Nephron progenitor cell (in vitro differentiated cells): ENCODE results near the gene RBM8A.

ENCODE experiments used
- DNase-seq: peaks from one replicate; pipeline ENCODE4 v3.0.0; 2021
- H3K27ac Mint-ChIP-seq: 2 replicates; pipeline ENCODE4 v1.8.0; 2021; ENCODE audit warnings: mild to moderate bottlenecking, moderate library complexity, mixed read lengths
- H3K27me3 Mint-ChIP-seq: 2 replicates; pipeline ENCODE4 v1.8.0; 2021; ENCODE audit warnings: mild to moderate bottlenecking, low read depth, mixed read lengths; ENCODE audit not compliant: poor library complexity
- H3K36me3 Mint-ChIP-seq: 2 replicates; pipeline ENCODE4 v1.8.0; 2021; ENCODE audit warnings: low read depth, mixed read lengths
- H3K4me1 Mint-ChIP-seq: 2 replicates; pipeline ENCODE4 v1.8.0; 2021; ENCODE audit warnings: mixed read lengths
- H3K4me3 Mint-ChIP-seq: 2 replicates; pipeline ENCODE4 v1.8.0; 2021; ENCODE audit warnings: mild to moderate bottlenecking, moderate library complexity, mixed read lengths
- H3K9me3 Mint-ChIP-seq: 2 replicates; pipeline ENCODE4 v1.8.0; 2021; ENCODE audit warnings: mild to moderate bottlenecking, moderate library complexity, mixed read lengths
- TF ChIP-seq, protein P1 (sequence below): fragments of 200-600 bp; sonication (generic); IDR thresholded peaks from 2 replicates; pipeline ENCODE4 v1.5.0; 2021; ENCODE audit warnings: antibody characterized with exemption

The RBM8A gene

DNA sequence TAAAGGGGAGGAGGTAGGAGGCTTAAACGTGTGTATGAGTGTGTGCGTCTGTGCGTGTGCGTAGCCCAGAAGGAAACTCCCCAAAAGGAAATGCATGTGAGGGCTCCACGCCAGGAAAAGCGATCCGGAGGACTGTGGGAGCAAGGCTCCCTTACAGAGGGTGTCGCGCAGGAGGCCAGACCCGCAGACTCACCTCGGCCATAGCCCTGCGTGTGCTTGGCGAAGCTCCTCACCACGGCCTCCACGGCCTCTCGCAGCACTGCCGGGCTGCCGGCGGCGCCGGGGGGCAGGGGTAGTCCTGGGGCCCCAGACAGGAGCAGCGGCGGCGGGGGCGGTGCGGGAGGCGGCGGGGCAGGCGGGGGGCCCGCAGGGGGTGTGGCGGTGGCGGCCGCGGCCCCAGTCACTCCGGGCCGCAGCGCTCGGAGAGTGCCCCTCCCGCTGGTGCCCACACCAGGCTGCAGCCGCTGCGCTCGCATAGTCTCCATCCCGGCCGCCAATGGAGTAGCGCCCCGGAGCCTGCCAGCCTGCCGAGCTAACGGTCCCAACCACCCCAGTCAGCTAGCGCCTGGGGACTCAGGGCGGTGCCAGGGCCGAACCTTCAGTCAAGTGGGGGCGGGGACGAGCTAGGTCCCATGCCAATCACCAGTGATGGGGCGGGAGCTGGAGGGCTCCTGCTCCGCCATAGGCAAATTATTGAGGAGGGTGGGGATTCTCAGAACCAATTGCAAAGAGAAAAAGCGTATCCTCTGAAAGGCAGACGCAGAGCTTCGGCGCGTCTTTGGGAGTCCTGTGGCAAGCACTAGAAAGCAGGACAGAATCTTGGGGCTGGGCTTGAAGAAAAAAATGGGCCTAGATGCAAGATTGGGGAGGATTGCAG lies 30.4 kb upstream of the RBM8A start, which contains the start of gene LIX1L:
LIX1L (minus strand) TSS at position 575 of the 877 bp plus-strand sequence; CDS start at position 485, 90 bp downstream.
- peaks cover 49% of the 10 kb centered on the region for H3K27me3 Mint-ChIP-seq
- DNase-seq: peak; percentile 94
- peak within 1 kb of the TSS; percentile 94 for H3K4me3 Mint-ChIP-seq
- TF ChIP-seq, protein P1, sequence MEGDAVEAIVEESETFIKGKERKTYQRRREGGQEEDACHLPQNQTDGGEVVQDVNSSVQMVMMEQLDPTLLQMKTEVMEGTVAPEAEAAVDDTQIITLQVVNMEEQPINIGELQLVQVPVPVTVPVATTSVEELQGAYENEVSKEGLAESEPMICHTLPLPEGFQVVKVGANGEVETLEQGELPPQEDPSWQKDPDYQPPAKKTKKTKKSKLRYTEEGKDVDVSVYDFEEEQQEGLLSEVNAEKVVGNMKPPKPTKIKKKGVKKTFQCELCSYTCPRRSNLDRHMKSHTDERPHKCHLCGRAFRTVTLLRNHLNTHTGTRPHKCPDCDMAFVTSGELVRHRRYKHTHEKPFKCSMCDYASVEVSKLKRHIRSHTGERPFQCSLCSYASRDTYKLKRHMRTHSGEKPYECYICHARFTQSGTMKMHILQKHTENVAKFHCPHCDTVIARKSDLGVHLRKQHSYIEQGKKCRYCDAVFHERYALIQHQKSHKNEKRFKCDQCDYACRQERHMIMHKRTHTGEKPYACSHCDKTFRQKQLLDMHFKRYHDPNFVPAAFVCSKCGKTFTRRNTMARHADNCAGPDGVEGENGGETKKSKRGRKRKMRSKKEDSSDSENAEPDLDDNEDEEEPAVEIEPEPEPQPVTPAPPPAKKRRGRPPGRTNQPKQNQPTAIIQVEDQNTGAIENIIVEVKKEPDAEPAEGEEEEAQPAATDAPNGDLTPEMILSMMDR: no peak
- peaks cover 70% of the 10 kb centered on the region for H3K4me1 Mint-ChIP-seq
- H3K36me3 Mint-ChIP-seq: no peaks in the 10 kb centered on the region
- H3K9me3 Mint-ChIP-seq: no peaks in the 10 kb centered on the region
- peak within 1 kb of the TSS; percentile 47 for H3K27ac Mint-ChIP-seq

DNA sequence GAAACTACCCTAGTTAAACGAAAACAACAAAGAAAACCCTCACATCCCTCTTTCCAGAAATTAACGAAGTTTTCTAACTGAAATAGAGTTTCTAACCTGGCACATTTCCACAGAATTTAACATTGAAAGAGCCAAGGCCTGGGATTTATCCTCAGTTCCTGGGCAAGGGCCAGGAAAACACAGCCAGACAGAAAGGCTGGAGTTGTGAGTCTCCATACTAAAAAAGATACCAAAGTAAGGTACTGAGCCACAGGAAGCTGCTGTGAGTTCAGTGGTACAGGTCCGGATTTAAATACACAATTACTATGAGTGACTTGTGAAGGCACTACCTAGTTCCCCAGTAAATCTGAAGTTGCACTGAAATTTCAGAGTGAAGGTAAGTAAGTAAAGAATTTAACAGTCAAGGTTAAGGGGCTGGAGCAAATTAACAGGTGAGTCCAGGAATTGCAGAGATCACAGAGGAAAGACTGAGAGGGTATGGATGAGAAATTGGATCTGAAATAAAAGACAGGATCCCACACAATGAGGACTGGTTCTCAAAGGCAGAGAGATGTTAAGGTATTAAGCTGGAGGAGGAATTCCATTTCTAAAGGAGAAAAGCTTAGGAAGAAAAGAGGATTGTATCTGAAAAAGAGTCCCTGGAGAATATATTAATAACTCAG lies 29.6 kb upstream of the RBM8A start:
- TF ChIP-seq, protein P1: no peak
- no peaks in the 10 kb centered on the region for H3K9me3 Mint-ChIP-seq
- peak overlapping the region; percentile 91 for H3K4me3 Mint-ChIP-seq
- peaks cover 41% of the 10 kb centered on the region for H3K27me3 Mint-ChIP-seq
- peak overlapping the region; percentile 7 for H3K27ac Mint-ChIP-seq
- H3K4me1 Mint-ChIP-seq: peaks cover 64% of the 10 kb centered on the region
- H3K36me3 Mint-ChIP-seq: peaks cover 5% of the 10 kb centered on the region
- DNase-seq: no peak

DNA sequence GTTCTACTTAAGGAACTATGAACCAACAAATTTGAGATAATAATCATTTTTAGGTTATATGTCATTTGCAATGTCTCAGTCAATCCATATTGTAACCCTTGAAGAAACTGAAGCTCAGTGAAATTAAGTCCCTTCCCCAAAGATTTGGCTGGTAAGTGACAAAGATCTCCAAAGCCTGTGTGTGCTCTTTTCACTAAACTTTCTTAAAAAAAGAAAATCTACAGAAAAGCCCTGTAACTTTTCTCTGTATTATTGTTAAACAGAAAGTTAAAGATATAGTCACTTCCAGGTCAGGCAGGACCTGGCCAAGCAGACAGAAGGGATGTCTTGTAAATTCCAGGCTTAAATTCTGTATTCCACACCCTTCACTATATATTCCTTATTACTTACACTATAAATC lies 29.1 kb upstream of the RBM8A start:
- peaks cover 36% of the 10 kb centered on the region for H3K27me3 Mint-ChIP-seq
- H3K9me3 Mint-ChIP-seq: no peaks in the 10 kb centered on the region
- peaks cover 59% of the 10 kb centered on the region for H3K4me1 Mint-ChIP-seq
- H3K4me3 Mint-ChIP-seq: peak overlapping the region; percentile 91
- no peak overlapping the region for H3K27ac Mint-ChIP-seq
- no peak for DNase-seq
- peaks cover 10% of the 10 kb centered on the region for H3K36me3 Mint-ChIP-seq
- TF ChIP-seq, protein P1: no peak

DNA sequence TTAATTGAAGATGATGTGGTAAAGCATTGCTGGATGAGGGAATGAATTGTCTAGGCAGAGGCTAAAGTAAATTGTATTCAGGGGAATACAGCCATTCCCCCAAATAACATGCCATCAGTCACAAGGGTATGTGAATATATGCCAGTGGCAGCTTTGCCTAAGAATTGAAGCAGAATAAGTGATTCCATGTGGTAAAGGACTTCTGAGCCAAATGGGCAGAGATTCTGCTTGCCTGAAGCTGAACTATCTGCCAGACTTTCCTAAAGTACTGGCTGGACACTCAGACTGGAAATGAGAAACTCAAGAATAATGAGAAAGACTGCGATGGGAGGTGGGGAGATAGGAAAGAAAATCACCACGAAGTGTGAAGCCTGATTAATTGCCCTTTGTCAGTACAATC lies 28.2 kb upstream of the RBM8A start:
- Mint-ChIP-seq H3K27me3 (peaks cover 28% of the 10 kb centered on the region), H3K4me3 (peak overlapping the region; percentile 91), H3K27ac (no peak overlapping the region), H3K9me3 (no peaks in the 10 kb centered on the region), H3K4me1 (peaks cover 53% of the 10 kb centered on the region), H3K36me3 (peaks cover 12% of the 10 kb centered on the region)
- TF ChIP-seq, protein P1: no peak
- no peak for DNase-seq

DNA sequence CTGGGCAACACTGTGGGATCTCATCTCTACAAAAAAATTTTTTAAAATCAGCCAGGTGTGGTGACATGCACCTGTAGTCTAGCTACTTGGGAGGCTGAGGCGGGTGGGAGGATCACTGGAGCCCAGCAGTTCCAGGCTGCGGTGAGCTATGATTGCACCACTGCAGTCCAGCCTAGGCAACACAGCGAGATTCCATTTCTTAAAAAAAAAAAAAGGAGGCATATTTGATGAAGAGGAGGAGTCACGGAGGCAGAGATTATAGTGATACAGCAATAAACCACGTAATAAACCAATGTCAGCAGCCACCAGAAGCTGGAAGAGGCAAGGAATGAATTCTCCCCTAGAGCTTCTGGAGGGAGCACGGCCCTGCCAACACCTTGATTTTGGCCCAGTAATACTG lies 26.6 kb upstream of the RBM8A start:
- peaks cover 23% of the 10 kb centered on the region for H3K36me3 Mint-ChIP-seq
- TF ChIP-seq, protein P1: no peak
- H3K27me3 Mint-ChIP-seq: peaks cover 15% of the 10 kb centered on the region
- H3K9me3 Mint-ChIP-seq: no peaks in the 10 kb centered on the region
- DNase-seq: no peak
- H3K27ac Mint-ChIP-seq: no peak overlapping the region
- no peak overlapping the region for H3K4me3 Mint-ChIP-seq
- H3K4me1 Mint-ChIP-seq: peaks cover 48% of the 10 kb centered on the region
